ENCODE results near the gene RAN. TPM values are rescaled to one million over a fixed set of nuclear protein-coding genes. Genes with fewer than 3 reads are reported as not detected.
"Not testable (repeated sequence)": the region's sequence is repeated elsewhere in the genome, so short reads cannot be mapped to it uniquely, and the experiment has no call there.

RAN gene
- total RNA-seq, 4 donors from 2014 or later = 88.3 to 161 (median 148) TPM

DNA sequence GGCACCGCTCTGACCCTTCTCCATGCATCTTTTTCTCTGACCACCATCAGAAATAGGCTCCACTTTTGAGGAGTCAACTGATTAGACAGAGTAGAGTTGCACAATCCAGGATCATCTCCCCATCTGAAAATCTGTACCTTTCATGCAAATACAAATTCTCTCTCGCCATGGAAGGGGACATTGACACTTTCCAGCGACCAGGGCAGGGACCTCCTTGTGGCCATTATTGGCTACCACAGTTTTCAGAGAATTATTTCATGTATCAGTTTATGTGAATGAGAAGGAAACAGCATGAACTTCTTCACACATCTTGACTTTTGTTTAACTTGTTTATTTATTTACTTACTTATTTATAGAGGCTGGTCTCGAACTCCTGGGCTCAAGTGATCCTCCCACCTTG lies 13.8 kb upstream of the RAN start:
- 89 to 92% methylated on average over 4 of the region's 4 CpGs for WGBS, 2 donors
- no peak for DNase-seq (ENCODE audit: low spot score in 2 of 2)
- H3K4me3 ChIP-seq (ENCODE audit: low read depth, poor library complexity, severe bottlenecking) = no peak overlapping the region
- no peak for TF ChIP-seq POLR2A (IDR thresholded peaks at IDR 0.05)
- TF ChIP-seq, protein P1, sequence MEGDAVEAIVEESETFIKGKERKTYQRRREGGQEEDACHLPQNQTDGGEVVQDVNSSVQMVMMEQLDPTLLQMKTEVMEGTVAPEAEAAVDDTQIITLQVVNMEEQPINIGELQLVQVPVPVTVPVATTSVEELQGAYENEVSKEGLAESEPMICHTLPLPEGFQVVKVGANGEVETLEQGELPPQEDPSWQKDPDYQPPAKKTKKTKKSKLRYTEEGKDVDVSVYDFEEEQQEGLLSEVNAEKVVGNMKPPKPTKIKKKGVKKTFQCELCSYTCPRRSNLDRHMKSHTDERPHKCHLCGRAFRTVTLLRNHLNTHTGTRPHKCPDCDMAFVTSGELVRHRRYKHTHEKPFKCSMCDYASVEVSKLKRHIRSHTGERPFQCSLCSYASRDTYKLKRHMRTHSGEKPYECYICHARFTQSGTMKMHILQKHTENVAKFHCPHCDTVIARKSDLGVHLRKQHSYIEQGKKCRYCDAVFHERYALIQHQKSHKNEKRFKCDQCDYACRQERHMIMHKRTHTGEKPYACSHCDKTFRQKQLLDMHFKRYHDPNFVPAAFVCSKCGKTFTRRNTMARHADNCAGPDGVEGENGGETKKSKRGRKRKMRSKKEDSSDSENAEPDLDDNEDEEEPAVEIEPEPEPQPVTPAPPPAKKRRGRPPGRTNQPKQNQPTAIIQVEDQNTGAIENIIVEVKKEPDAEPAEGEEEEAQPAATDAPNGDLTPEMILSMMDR (IDR thresholded peaks at IDR 0.05) = no peak
- intact Hi-C loops (cut with DNase I; ENCODE audit: low total_unique reads) = no loop called here

- WGBS, 2 donors = 92 to 94% methylated on average over 6 of the region's 6 CpGs
- TF ChIP-seq, protein P1 (IDR thresholded peaks at IDR 0.05) = no peak
- no peak for TF ChIP-seq POLR2A (IDR thresholded peaks at IDR 0.05)
- no peak overlapping the region for H3K4me3 ChIP-seq (ENCODE audit: low read depth, poor library complexity, severe bottlenecking)
- intact Hi-C loops (cut with DNase I; ENCODE audit: low total_unique reads) = no loop called here
- DNase-seq (ENCODE audit: low spot score in 2 of 2) = no peak
These were observed 12.7 kb upstream of the RAN start for GRCh38 chr12:130859161-130859560.

GRCh38 chr12:130860311-130860710 lies 11.6 kb upstream of the RAN start:
- intact Hi-C loops (cut with DNase I; ENCODE audit: low total_unique reads) = no loop called here
- no peak overlapping the region for H3K4me3 ChIP-seq (ENCODE audit: low read depth, poor library complexity, severe bottlenecking)
- TF ChIP-seq, protein P1 (IDR thresholded peaks at IDR 0.05) = no peak
- no peak for TF ChIP-seq POLR2A (IDR thresholded peaks at IDR 0.05)
- DNase-seq (ENCODE audit: low spot score in 2 of 2) = no peak
- 83 to 89% methylated on average over 9 of the region's 9 CpGs for WGBS, 2 donors

DNA sequence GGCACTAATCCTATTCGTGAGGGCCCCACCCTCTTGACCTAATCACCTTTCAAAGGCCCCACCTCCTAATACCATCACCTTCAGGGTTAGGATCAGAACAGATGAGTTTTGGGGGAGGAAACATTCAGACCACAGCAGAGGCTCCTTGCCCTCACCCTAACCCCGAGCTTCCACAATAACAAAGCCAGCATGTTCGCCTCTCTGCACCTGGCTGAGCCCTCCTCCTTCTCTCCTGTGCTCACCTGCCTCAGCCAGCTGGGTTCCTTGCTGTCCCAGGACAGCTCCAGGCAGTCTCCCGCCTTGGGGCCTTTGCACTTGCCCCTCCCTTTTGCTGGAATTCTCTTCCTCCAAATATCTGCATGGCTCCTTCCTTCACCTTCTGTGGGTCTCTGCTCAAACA lies 9.7 kb upstream of the RAN start:
- no peak overlapping the region for H3K4me3 ChIP-seq (ENCODE audit: low read depth, poor library complexity, severe bottlenecking)
- WGBS, 2 donors = 81 to 93% methylated on average over 4 of the region's 4 CpGs
- intact Hi-C loops (cut with DNase I; ENCODE audit: low total_unique reads) = no loop called here
- DNase-seq (ENCODE audit: low spot score in 2 of 2) = no peak
- TF ChIP-seq, protein P1 (IDR thresholded peaks at IDR 0.05) = no peak
- no peak for TF ChIP-seq POLR2A (IDR thresholded peaks at IDR 0.05)

GRCh38 chr12:130862771-130863170 lies 9.1 kb upstream of the RAN start:
- DNase-seq (ENCODE audit: low spot score in 2 of 2); H3K4me3 ChIP-seq (ENCODE audit: low read depth, poor library complexity, severe bottlenecking); intact Hi-C loops (cut with DNase I; ENCODE audit: low total_unique reads): not testable (repeated sequence)
- WGBS, 2 donors = 94 to 96% methylated on average over 8 of the region's 8 CpGs

GRCh38 chr12:130863298-130863697 lies 8.6 kb upstream of the RAN start:
- no peak for DNase-seq (ENCODE audit: low spot score in 2 of 2)
- no peak for TF ChIP-seq POLR2A (IDR thresholded peaks at IDR 0.05)
- TF ChIP-seq, protein P1 (IDR thresholded peaks at IDR 0.05) = no peak
- 82 to 88% methylated on average over 5 of the region's 5 CpGs for WGBS, 2 donors
- H3K4me3 ChIP-seq (ENCODE audit: low read depth, poor library complexity, severe bottlenecking) = no peak overlapping the region
- intact Hi-C loops (cut with DNase I; ENCODE audit: low total_unique reads) = no loop called here
